ENCODE measurements around the gene TNFSF13B. TPM values are rescaled to one million over a fixed set of nuclear protein-coding genes. Genes with fewer than 3 reads are reported as not detected.

TNFSF13B gene
- polyA plus RNA-seq, 1 donor from 2014 or later: 0.50 TPM

- TF ChIP-seq EP300 (conservative IDR thresholded peaks at IDR 0.05; ENCODE audit: poor library complexity, severe bottlenecking): no peak
- TF ChIP-seq SMC3 (conservative IDR thresholded peaks at IDR 0.05; ENCODE audit: poor library complexity): peak; percentile 95
- TF ChIP-seq, protein P1, sequence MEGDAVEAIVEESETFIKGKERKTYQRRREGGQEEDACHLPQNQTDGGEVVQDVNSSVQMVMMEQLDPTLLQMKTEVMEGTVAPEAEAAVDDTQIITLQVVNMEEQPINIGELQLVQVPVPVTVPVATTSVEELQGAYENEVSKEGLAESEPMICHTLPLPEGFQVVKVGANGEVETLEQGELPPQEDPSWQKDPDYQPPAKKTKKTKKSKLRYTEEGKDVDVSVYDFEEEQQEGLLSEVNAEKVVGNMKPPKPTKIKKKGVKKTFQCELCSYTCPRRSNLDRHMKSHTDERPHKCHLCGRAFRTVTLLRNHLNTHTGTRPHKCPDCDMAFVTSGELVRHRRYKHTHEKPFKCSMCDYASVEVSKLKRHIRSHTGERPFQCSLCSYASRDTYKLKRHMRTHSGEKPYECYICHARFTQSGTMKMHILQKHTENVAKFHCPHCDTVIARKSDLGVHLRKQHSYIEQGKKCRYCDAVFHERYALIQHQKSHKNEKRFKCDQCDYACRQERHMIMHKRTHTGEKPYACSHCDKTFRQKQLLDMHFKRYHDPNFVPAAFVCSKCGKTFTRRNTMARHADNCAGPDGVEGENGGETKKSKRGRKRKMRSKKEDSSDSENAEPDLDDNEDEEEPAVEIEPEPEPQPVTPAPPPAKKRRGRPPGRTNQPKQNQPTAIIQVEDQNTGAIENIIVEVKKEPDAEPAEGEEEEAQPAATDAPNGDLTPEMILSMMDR (IDR thresholded peaks at IDR 0.05; ENCODE audit: poor library complexity, severe bottlenecking): peak; percentile 92
- peak; percentile 95 for TF ChIP-seq RAD21 (conservative IDR thresholded peaks at IDR 0.05)
- Histone ChIP-seq H3K4me2 (ENCODE audit: low read length) (no peak overlapping the region), H3K9me2 (ENCODE audit: insufficient read depth, low read length) (no peaks in the 10 kb centered on the region), H3K27me3 (ENCODE audit: insufficient read depth, low read depth, low read length) (no peaks in the 10 kb centered on the region), H3K9me3 (ENCODE audit: low read length) (no peaks in the 10 kb centered on the region), H3K79me2 (replicated peaks; ENCODE audit: insufficient read depth, low read length) (no peaks in the 10 kb centered on the region), H3K36me3 (ENCODE audit: insufficient read depth, low read length) (no peaks in the 10 kb centered on the region), H3K27ac (ENCODE audit: low read length) (no peak overlapping the region), H3K9ac (ENCODE audit: low read length) (no peak overlapping the region), H2AFZ (ENCODE audit: low read depth, low read length) (no peak overlapping the region), H4K20me1 (ENCODE audit: insufficient read depth) (no peaks in the 10 kb centered on the region), H3F3A (ENCODE audit: insufficient read depth, low read length, poor library complexity, severe bottlenecking) (no peaks in the 10 kb centered on the region), H3K4me3 (ENCODE audit: low read length) (no peak overlapping the region)
Observed at GRCh38 chr13:108322206-108322824, 52.8 kb downstream of the TNFSF13B start.

GRCh38 chr13:108323031-108323430, 53.5 kb downstream of the TNFSF13B start:
- Histone ChIP-seq H3K79me2 (replicated peaks; ENCODE audit: insufficient read depth, low read length) (no peaks in the 10 kb centered on the region), H3F3A (ENCODE audit: insufficient read depth, low read length, poor library complexity, severe bottlenecking) (no peaks in the 10 kb centered on the region), H4K20me1 (ENCODE audit: insufficient read depth) (no peaks in the 10 kb centered on the region), H3K9me3 (ENCODE audit: low read length) (no peaks in the 10 kb centered on the region), H3K9me2 (ENCODE audit: insufficient read depth, low read length) (no peaks in the 10 kb centered on the region), H3K36me3 (ENCODE audit: insufficient read depth, low read length) (no peaks in the 10 kb centered on the region), H3K4me2 (ENCODE audit: low read length) (no peak overlapping the region), H3K9ac (ENCODE audit: low read length) (no peak overlapping the region), H3K4me3 (ENCODE audit: low read length) (no peak overlapping the region), H3K27me3 (ENCODE audit: insufficient read depth, low read depth, low read length) (no peaks in the 10 kb centered on the region), H2AFZ (ENCODE audit: low read depth, low read length) (no peak overlapping the region), H3K27ac (ENCODE audit: low read length) (no peak overlapping the region)
- TF ChIP-seq MXI1 (conservative IDR thresholded peaks at IDR 0.05; ENCODE audit: poor library complexity, severe bottlenecking) (no peak), TAF1 (IDR thresholded peaks at IDR 0.05; ENCODE audit: low read depth) (no peak), EP300 (conservative IDR thresholded peaks at IDR 0.05; ENCODE audit: poor library complexity, severe bottlenecking) (no peak), POLR2AphosphoS5 (IDR thresholded peaks at IDR 0.05) (no peak), RAD21 (conservative IDR thresholded peaks at IDR 0.05) (no peak), EZH2 (IDR thresholded peaks at IDR 0.05; ENCODE audit: borderline replicate concordance, insufficient read depth, low read length, poor library complexity, severe bottlenecking) (no peak), SMC3 (conservative IDR thresholded peaks at IDR 0.05; ENCODE audit: poor library complexity) (no peak)
- TF ChIP-seq, protein P1 (IDR thresholded peaks at IDR 0.05; ENCODE audit: poor library complexity, severe bottlenecking): no peak
- TF ChIP-seq, protein P2, sequence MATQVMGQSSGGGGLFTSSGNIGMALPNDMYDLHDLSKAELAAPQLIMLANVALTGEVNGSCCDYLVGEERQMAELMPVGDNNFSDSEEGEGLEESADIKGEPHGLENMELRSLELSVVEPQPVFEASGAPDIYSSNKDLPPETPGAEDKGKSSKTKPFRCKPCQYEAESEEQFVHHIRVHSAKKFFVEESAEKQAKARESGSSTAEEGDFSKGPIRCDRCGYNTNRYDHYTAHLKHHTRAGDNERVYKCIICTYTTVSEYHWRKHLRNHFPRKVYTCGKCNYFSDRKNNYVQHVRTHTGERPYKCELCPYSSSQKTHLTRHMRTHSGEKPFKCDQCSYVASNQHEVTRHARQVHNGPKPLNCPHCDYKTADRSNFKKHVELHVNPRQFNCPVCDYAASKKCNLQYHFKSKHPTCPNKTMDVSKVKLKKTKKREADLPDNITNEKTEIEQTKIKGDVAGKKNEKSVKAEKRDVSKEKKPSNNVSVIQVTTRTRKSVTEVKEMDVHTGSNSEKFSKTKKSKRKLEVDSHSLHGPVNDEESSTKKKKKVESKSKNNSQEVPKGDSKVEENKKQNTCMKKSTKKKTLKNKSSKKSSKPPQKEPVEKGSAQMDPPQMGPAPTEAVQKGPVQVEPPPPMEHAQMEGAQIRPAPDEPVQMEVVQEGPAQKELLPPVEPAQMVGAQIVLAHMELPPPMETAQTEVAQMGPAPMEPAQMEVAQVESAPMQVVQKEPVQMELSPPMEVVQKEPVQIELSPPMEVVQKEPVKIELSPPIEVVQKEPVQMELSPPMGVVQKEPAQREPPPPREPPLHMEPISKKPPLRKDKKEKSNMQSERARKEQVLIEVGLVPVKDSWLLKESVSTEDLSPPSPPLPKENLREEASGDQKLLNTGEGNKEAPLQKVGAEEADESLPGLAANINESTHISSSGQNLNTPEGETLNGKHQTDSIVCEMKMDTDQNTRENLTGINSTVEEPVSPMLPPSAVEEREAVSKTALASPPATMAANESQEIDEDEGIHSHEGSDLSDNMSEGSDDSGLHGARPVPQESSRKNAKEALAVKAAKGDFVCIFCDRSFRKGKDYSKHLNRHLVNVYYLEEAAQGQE (IDR thresholded peaks at IDR 0.05; ENCODE audit: borderline replicate concordance): no peak
